ENCODE data around the gene KNG1. TPM values are rescaled to one million over a fixed set of nuclear protein-coding genes. Genes with fewer than 3 reads are reported as not detected.

Gene KNG1
- total and polyA plus RNA-seq, 2 donors (not counting 3 experiments of a cell fraction or from before 2014, with no cell fraction given): not detected

GRCh38 chr3:186682812-186683211 lies 34.3 kb upstream of the KNG1 start:
- ChIA-PET CTCF (no interaction called here), POLR2A (no interaction called here)
- BruUV-seq (replicated peaks): no TSS peak
- Histone ChIP-seq H3K4me1 (ENCODE audit: control insufficient read depth, extremely low read depth, insufficient read depth, low read length) (no peaks in the 10 kb centered on the region), H3K27ac (ENCODE audit: insufficient read depth, low read depth, low read length) (no peak overlapping the region), H3K9me1 (replicated peaks; ENCODE audit: control insufficient read depth, extremely low read depth, insufficient read depth, low read length) (no peaks in the 10 kb centered on the region), H4K20me1 (replicated peaks; ENCODE audit: control insufficient read depth, extremely low read depth, insufficient read depth, low read length) (no peaks in the 10 kb centered on the region), H3K4me2 (ENCODE audit: insufficient read depth, low read length) (no peak overlapping the region), H3K27me3 (ENCODE audit: control insufficient read depth in 2 of 2, insufficient read depth in 2 of 2, low read length in 2 of 2) (peaks cover 0 to 6% of the 10 kb centered on the region in 2 experiments), H3K9ac (replicated peaks; ENCODE audit: extremely low read depth, insufficient read depth, low read length) (no peak overlapping the region), H3K79me2 (ENCODE audit: control insufficient read depth, insufficient read depth, low read length) (no peaks in the 10 kb centered on the region), H2AFZ (ENCODE audit: low read depth, low read length) (no peak overlapping the region), H3K4me3 (replicated peaks in 1 of 3; ENCODE audit: insufficient read depth in 1 of 3, low read depth in 1 of 3, low read length in 3 of 3) (no peak overlapping the region), H3K36me3 (ENCODE audit: control insufficient read depth in 2 of 2, extremely low read depth in 1 of 2, insufficient read depth in 2 of 2, low read length in 2 of 2) (no peaks in the 10 kb centered on the region), H3K9me3 (replicated peaks; ENCODE audit: control insufficient read depth, insufficient read depth, low read length) (no peaks in the 10 kb centered on the region)
- TF ChIP-seq MAX (IDR thresholded peaks at IDR 0.05; ENCODE audit: insufficient read depth, insufficient read length): no peak
- TF ChIP-seq, protein P1, sequence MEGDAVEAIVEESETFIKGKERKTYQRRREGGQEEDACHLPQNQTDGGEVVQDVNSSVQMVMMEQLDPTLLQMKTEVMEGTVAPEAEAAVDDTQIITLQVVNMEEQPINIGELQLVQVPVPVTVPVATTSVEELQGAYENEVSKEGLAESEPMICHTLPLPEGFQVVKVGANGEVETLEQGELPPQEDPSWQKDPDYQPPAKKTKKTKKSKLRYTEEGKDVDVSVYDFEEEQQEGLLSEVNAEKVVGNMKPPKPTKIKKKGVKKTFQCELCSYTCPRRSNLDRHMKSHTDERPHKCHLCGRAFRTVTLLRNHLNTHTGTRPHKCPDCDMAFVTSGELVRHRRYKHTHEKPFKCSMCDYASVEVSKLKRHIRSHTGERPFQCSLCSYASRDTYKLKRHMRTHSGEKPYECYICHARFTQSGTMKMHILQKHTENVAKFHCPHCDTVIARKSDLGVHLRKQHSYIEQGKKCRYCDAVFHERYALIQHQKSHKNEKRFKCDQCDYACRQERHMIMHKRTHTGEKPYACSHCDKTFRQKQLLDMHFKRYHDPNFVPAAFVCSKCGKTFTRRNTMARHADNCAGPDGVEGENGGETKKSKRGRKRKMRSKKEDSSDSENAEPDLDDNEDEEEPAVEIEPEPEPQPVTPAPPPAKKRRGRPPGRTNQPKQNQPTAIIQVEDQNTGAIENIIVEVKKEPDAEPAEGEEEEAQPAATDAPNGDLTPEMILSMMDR (IDR thresholded peaks at IDR 0.05; ENCODE audit: extremely low read depth in 1 of 2, insufficient read depth in 1 of 2, low read depth in 1 of 2, low read length in 2 of 2): no peak
- TF ChIP-seq POLR2A (IDR thresholded peaks at IDR 0.05; ENCODE audit: low read depth, low read length): no peak
- FAIRE-seq: no peak
- peak; percentile 0 for DNase-seq (ENCODE audit: low read depth, low spot score)
- intact Hi-C loops (cut with micrococcal nuclease): no loop called here
- dilution Hi-C loops (cut with MboI; ENCODE audit: extremely low pct_ligation_motif_present, low sequenced_read_pairs): no loop called here

- intact Hi-C loops (cut with micrococcal nuclease): no loop called here
- no peak overlapping the region for H3K27ac ChIP-seq (ENCODE audit: insufficient read depth, low read depth, low read length)
- ChIA-PET POLR2A (no interaction called here), CTCF (no interaction called here)
- no peak for TF ChIP-seq GATA2 (IDR thresholded peaks at IDR 0.05; ENCODE audit: insufficient read depth, insufficient read length, low read depth, low read length)
- TF ChIP-seq MAX (IDR thresholded peaks at IDR 0.05; ENCODE audit: insufficient read depth, insufficient read length): no peak
- TF ChIP-seq JUN (IDR thresholded peaks at IDR 0.05; ENCODE audit: borderline replicate concordance, insufficient read depth, insufficient read length, low read depth): no peak
- TF ChIP-seq, protein P1 (IDR thresholded peaks at IDR 0.05; ENCODE audit: extremely low read depth in 1 of 2, insufficient read depth in 1 of 2, low read depth in 1 of 2, low read length in 2 of 2): no peak
- no peak for TF ChIP-seq POLR2AphosphoS5 (IDR thresholded peaks at IDR 0.05; ENCODE audit: insufficient read depth, low read depth, low read length)
- TF ChIP-seq FOS (IDR thresholded peaks at IDR 0.05; ENCODE audit: borderline replicate concordance, insufficient read depth, low read length): no peak
- no peak for TF ChIP-seq MYC (IDR thresholded peaks at IDR 0.05; ENCODE audit: low read depth, low read length)
- no peak for TF ChIP-seq POLR2A (IDR thresholded peaks at IDR 0.05; ENCODE audit: low read depth, low read length)
- TF ChIP-seq EZH2 (IDR thresholded peaks at IDR 0.05; ENCODE audit: borderline replicate concordance, low read depth, low read length, severe bottlenecking): no peak
- no peak overlapping the region for H3K4me2 ChIP-seq (ENCODE audit: insufficient read depth, low read length)
- H4K20me1 ChIP-seq (replicated peaks; ENCODE audit: control insufficient read depth, extremely low read depth, insufficient read depth, low read length): no peaks in the 10 kb centered on the region
- no TSS peak for BruUV-seq (replicated peaks)
- peak; percentile 0 for DNase-seq (ENCODE audit: low read depth, low spot score)
- no peaks in the 10 kb centered on the region for H3K4me1 ChIP-seq (ENCODE audit: control insufficient read depth, extremely low read depth, insufficient read depth, low read length)
- no peaks in the 10 kb centered on the region for H3K36me3 ChIP-seq (ENCODE audit: control insufficient read depth in 2 of 2, extremely low read depth in 1 of 2, insufficient read depth in 2 of 2, low read length in 2 of 2)
- dilution Hi-C loops (cut with MboI; ENCODE audit: extremely low pct_ligation_motif_present, low sequenced_read_pairs): no loop called here
- H3K9me1 ChIP-seq (replicated peaks; ENCODE audit: control insufficient read depth, extremely low read depth, insufficient read depth, low read length): no peaks in the 10 kb centered on the region
- peaks cover 0 to 6% of the 10 kb centered on the region in 2 experiments for H3K27me3 ChIP-seq (ENCODE audit: control insufficient read depth in 2 of 2, insufficient read depth in 2 of 2, low read length in 2 of 2)
- no peaks in the 10 kb centered on the region for H3K79me2 ChIP-seq (ENCODE audit: control insufficient read depth, insufficient read depth, low read length)
- H3K9ac ChIP-seq (replicated peaks; ENCODE audit: extremely low read depth, insufficient read depth, low read length): no peak overlapping the region
- no peaks in the 10 kb centered on the region for H3K9me3 ChIP-seq (replicated peaks; ENCODE audit: control insufficient read depth, insufficient read depth, low read length)
- no peak overlapping the region for H3K4me3 ChIP-seq (replicated peaks in 1 of 3; ENCODE audit: insufficient read depth in 1 of 3, low read depth in 1 of 3, low read length in 3 of 3)
- no peak overlapping the region for H2AFZ ChIP-seq (ENCODE audit: low read depth, low read length)
- no peak for FAIRE-seq
Measured at GRCh38 chr3:186683979-186684378, 33.2 kb upstream of the KNG1 start.

All from endothelial cell of umbilical vein (primary cell).